HL-60 (cell line): ENCODE results near the gene VOPP1.

Experiments
- POLR2AphosphoS5 ChIP-seq: IDR thresholded peaks from 2 replicates; pipeline ENCODE4 v1.6.1; 2012; ENCODE audit warnings: low read depth
- TF ChIP-seq, protein P1 (sequence below): IDR thresholded peaks from one replicate; pipeline ENCODE4 v1.5.1; 2011; ENCODE audit warnings: low read length, control low read depth, inconsistent platforms; ENCODE audit not compliant: insufficient read depth

GRCh38 chr7:55516409-55516808 lies 55.9 kb downstream of the VOPP1 start:
- TF ChIP-seq, protein P1, sequence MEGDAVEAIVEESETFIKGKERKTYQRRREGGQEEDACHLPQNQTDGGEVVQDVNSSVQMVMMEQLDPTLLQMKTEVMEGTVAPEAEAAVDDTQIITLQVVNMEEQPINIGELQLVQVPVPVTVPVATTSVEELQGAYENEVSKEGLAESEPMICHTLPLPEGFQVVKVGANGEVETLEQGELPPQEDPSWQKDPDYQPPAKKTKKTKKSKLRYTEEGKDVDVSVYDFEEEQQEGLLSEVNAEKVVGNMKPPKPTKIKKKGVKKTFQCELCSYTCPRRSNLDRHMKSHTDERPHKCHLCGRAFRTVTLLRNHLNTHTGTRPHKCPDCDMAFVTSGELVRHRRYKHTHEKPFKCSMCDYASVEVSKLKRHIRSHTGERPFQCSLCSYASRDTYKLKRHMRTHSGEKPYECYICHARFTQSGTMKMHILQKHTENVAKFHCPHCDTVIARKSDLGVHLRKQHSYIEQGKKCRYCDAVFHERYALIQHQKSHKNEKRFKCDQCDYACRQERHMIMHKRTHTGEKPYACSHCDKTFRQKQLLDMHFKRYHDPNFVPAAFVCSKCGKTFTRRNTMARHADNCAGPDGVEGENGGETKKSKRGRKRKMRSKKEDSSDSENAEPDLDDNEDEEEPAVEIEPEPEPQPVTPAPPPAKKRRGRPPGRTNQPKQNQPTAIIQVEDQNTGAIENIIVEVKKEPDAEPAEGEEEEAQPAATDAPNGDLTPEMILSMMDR, result no peak
- no peak for TF ChIP-seq POLR2AphosphoS5
